A549 (cell line): ENCODE results near the gene CCDC157.

Experiments
- CBX2 ChIP-seq: fragments of 200-600 bp; sonication (generic); IDR thresholded peaks from 2 replicates; pipeline ENCODE4 v1.6.1; 2016; ENCODE audit warnings: low read depth, mild to moderate bottlenecking, borderline replicate concordance
- EP300 ChIP-seq, 2 experiments: fragments of >200 bp; sonication (Bioruptor Twin); formaldehyde crosslinking; IDR thresholded peaks; 2 replicates in 1 of 2; 3 replicates in 1 of 2; pipeline ENCODE4 v1.6.1; 2016 to 2017
- JUNB ChIP-seq: fragments of >200 bp; sonication (Bioruptor Twin); formaldehyde crosslinking; IDR thresholded peaks from 2 replicates; pipeline ENCODE4 v1.6.1; 2016
- MAFK ChIP-seq: fragments of 450-650 bp; IDR thresholded peaks from 2 replicates; pipeline ENCODE4 v1.6.1; 2014; ENCODE audit not compliant: partially characterized antibody
- POLR2A ChIP-seq: IDR thresholded peaks from 2 replicates; pipeline ENCODE4 v1.6.1; 2012; ENCODE audit warnings: mild to moderate bottlenecking, low read length
- RNF2 ChIP-seq: fragments of 200-600 bp; sonication (generic); IDR thresholded peaks from 2 replicates; pipeline ENCODE4 v1.6.1; 2016; ENCODE audit warnings: low read depth, mild to moderate bottlenecking, antibody characterized with exemption, moderate library complexity, borderline replicate concordance
- TF ChIP-seq, protein P1 (sequence below): fragments of >200 bp; sonication (Bioruptor Twin); formaldehyde crosslinking; IDR thresholded peaks from 3 replicates; pipeline ENCODE4 v1.5.1; 2016
- TF ChIP-seq, protein P2 (sequence below): IDR thresholded peaks from 2 replicates; pipeline ENCODE4 v1.6.1; 2012; ENCODE audit warnings: low read depth, borderline replicate concordance
- TF ChIP-seq, protein P3 (sequence below): IDR thresholded peaks from 2 replicates; pipeline ENCODE4 v1.6.1; 2012
- TF ChIP-seq, protein P4 (sequence below): fragments of 200-600 bp; sonication (generic); IDR thresholded peaks from 2 replicates; pipeline ENCODE4 v1.6.1; 2016; ENCODE audit warnings: antibody characterized with exemption, mild to moderate bottlenecking, moderate library complexity

DNA sequence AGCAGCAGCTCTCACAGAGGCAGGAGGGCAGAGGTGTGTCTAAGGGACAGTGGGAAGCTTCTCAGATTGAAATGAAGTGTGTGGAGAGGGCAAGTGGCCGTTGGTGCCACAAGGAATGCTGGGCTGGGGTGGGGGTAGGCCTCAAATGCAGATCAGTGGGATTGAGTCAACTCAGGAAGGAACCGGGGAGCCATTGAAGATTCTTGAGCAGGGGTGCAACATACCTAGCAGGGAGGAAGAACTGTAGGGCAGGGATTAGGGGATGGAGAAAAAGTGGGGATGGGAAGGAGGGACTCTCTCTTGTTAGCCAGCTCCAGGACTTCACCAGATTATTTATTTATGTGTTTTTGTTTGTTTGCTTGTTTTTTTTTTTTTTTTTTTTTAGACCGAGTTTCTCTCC lies 37.1 kb downstream of the CCDC157 start:
- TF ChIP-seq, protein P1, sequence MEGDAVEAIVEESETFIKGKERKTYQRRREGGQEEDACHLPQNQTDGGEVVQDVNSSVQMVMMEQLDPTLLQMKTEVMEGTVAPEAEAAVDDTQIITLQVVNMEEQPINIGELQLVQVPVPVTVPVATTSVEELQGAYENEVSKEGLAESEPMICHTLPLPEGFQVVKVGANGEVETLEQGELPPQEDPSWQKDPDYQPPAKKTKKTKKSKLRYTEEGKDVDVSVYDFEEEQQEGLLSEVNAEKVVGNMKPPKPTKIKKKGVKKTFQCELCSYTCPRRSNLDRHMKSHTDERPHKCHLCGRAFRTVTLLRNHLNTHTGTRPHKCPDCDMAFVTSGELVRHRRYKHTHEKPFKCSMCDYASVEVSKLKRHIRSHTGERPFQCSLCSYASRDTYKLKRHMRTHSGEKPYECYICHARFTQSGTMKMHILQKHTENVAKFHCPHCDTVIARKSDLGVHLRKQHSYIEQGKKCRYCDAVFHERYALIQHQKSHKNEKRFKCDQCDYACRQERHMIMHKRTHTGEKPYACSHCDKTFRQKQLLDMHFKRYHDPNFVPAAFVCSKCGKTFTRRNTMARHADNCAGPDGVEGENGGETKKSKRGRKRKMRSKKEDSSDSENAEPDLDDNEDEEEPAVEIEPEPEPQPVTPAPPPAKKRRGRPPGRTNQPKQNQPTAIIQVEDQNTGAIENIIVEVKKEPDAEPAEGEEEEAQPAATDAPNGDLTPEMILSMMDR = no peak
- TF ChIP-seq MAFK = no peak
- TF ChIP-seq EP300 (IDR thresholded peaks at IDR 0.05) = no peak
- TF ChIP-seq, protein P2, sequence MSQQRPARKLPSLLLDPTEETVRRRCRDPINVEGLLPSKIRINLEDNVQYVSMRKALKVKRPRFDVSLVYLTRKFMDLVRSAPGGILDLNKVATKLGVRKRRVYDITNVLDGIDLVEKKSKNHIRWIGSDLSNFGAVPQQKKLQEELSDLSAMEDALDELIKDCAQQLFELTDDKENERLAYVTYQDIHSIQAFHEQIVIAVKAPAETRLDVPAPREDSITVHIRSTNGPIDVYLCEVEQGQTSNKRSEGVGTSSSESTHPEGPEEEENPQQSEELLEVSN = no peak
- TF ChIP-seq CBX2 = no peak
- TF ChIP-seq JUNB = no peak
- no peak for TF ChIP-seq RNF2
- TF ChIP-seq POLR2A = no peak
- TF ChIP-seq, protein P3, sequence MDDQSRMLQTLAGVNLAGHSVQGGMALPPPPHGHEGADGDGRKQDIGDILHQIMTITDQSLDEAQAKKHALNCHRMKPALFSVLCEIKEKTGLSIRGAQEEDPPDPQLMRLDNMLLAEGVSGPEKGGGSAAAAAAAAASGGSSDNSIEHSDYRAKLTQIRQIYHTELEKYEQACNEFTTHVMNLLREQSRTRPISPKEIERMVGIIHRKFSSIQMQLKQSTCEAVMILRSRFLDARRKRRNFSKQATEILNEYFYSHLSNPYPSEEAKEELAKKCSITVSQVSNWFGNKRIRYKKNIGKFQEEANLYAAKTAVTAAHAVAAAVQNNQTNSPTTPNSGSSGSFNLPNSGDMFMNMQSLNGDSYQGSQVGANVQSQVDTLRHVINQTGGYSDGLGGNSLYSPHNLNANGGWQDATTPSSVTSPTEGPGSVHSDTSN = no peak
- TF ChIP-seq, protein P4, sequence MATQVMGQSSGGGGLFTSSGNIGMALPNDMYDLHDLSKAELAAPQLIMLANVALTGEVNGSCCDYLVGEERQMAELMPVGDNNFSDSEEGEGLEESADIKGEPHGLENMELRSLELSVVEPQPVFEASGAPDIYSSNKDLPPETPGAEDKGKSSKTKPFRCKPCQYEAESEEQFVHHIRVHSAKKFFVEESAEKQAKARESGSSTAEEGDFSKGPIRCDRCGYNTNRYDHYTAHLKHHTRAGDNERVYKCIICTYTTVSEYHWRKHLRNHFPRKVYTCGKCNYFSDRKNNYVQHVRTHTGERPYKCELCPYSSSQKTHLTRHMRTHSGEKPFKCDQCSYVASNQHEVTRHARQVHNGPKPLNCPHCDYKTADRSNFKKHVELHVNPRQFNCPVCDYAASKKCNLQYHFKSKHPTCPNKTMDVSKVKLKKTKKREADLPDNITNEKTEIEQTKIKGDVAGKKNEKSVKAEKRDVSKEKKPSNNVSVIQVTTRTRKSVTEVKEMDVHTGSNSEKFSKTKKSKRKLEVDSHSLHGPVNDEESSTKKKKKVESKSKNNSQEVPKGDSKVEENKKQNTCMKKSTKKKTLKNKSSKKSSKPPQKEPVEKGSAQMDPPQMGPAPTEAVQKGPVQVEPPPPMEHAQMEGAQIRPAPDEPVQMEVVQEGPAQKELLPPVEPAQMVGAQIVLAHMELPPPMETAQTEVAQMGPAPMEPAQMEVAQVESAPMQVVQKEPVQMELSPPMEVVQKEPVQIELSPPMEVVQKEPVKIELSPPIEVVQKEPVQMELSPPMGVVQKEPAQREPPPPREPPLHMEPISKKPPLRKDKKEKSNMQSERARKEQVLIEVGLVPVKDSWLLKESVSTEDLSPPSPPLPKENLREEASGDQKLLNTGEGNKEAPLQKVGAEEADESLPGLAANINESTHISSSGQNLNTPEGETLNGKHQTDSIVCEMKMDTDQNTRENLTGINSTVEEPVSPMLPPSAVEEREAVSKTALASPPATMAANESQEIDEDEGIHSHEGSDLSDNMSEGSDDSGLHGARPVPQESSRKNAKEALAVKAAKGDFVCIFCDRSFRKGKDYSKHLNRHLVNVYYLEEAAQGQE = no peak
